Colonic mucosa (tissue), 4 donors: ENCODE results near the gene FMNL1. TPM values are rescaled to one million over a fixed set of nuclear protein-coding genes. Genes with fewer than 3 reads are reported as not detected.

Experiments
- DNase-seq: peaks from one replicate; pipeline ENCODE4 v3.0.0-alpha.2; 2020
- H3K27ac ChIP-seq: fragments of 200-600 bp; one replicate; pipeline ENCODE4 v1.8.0; 2021
- H3K27me3 ChIP-seq: fragments of 200-600 bp; one replicate; pipeline ENCODE4 v1.8.0; 2021
- H3K36me3 ChIP-seq: fragments of 200-600 bp; one replicate; pipeline ENCODE4 v1.8.0; 2021
- H3K4me1 ChIP-seq: fragments of 200-600 bp; one replicate; pipeline ENCODE4 v1.8.0; 2021; ENCODE audit warnings: mild to moderate bottlenecking
- H3K4me3 ChIP-seq: fragments of 200-600 bp; one replicate; pipeline ENCODE4 v1.8.0; 2021
- H3K9ac ChIP-seq, 2 donors: one replicate each; pipeline ENCODE4 v1.7.0; 2013; ENCODE audit warnings: control low read depth in 2 of 2, low read depth in 2 of 2, low read length in 2 of 2
- H3K9me3 ChIP-seq: fragments of 200-600 bp; one replicate; pipeline ENCODE4 v1.8.0; 2021
- intact Hi-C: fragments of 100-400 bp; cut with DNase I; formaldehyde crosslinking; loops from one replicate; pipeline ENCODE4 v1.14.1; 2022
- total RNA-seq, 2 donors: library from RNA; stranded (reverse); fragmentation: NEBNext Ultra II Directional in 1 of 2; extraction: Animal tissue kit (Norgen Biotek cat#: 25700) in 1 of 2; gene quantifications; one replicate each; pipeline ENCODE4 v1.2.1, GENCODE V29; 2021
- TF ChIP-seq, protein P1 (sequence below): fragments of 200-600 bp; IDR thresholded peaks from one replicate; pipeline ENCODE4 v1.8.0; 2022; ENCODE audit warnings: antibody characterized with exemption, mild to moderate bottlenecking
- donor health status: healthy.
- donor health status: DM: no; HTN: no; CAD: no.
- donor health status: DM: no; HTN: no; CAD: no.

Gene FMNL1
- total RNA-seq: 1 to 10 TPM; 6.8 to 8.4 TPM

DNA sequence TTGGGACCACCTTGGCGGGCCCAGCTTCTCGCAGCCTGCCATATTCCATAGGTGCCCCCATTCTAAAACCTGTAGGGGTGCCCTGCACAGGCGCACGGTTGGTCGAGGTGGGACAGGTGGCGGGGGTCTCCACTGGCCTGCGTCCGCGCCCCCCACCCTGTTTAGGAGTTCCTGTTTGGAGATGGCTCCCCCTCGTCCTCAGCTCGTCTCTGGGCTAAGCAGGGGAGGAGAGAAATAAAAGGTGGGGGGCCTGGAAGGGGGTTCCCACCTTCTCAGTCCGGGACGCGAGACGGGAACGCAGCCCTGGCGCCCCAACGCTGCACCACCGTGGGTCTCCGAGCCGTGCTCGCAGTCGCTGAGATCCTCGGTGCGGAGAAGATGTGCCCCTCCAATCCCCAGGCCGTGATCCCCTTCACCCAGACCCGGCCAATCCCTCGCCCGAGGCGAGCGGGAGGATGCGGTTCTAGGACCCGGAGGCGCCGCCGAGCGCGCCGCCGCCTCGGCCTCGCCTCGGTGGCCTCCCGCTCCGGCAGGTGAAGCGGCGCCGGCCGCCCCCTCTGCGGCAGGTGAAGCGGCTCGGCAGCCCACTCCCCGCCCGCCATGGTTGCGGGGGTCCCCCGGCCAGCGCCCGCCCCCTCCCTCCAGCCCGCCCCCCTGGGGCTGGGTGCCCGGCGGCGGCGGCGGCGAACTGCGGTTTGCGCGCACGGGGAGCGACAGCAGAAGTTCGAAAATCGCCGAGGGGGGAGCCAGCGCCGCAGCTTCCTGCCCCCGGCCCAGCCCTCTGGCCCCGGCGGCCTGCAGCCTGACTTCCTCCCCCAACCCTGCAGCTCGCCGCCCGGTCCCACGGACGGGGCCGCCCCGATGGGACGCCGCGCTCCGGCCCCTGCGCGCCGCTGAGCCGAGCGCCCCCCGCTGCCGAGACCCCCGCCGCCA, at the start of gene FMNL1:
FMNL1 (plus strand) TSS at position 805 of the 933 bp plus-strand sequence. CDS start 240 bp downstream, outside the sequence.
- Histone ChIP-seq H3K27me3 (peaks cover 18% of the 10 kb centered on the region), H3K27ac (peak within 1 kb of the TSS; percentile 84), H3K4me3 (peak within 1 kb of the TSS; percentile 42), H3K36me3 (no peaks in the 10 kb centered on the region), H3K4me1 (no peaks in the 10 kb centered on the region), H3K9ac (peak within 1 kb of the TSS; percentile 76), H3K9me3 (no peaks in the 10 kb centered on the region)
- DNase-seq: peak; percentile 47
- intact Hi-C loops: loop anchor here (2.0 kb wide), 1 partner anchor 163 kb away; no protein-coding TSS in a partner anchor
- TF ChIP-seq, protein P1, sequence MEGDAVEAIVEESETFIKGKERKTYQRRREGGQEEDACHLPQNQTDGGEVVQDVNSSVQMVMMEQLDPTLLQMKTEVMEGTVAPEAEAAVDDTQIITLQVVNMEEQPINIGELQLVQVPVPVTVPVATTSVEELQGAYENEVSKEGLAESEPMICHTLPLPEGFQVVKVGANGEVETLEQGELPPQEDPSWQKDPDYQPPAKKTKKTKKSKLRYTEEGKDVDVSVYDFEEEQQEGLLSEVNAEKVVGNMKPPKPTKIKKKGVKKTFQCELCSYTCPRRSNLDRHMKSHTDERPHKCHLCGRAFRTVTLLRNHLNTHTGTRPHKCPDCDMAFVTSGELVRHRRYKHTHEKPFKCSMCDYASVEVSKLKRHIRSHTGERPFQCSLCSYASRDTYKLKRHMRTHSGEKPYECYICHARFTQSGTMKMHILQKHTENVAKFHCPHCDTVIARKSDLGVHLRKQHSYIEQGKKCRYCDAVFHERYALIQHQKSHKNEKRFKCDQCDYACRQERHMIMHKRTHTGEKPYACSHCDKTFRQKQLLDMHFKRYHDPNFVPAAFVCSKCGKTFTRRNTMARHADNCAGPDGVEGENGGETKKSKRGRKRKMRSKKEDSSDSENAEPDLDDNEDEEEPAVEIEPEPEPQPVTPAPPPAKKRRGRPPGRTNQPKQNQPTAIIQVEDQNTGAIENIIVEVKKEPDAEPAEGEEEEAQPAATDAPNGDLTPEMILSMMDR: no peak

GRCh38 chr17:45172232-45172540, 49.5 kb upstream of the FMNL1 start:
- Histone ChIP-seq H3K27ac (peak overlapping the region; percentile 70), H3K4me3 (no peak overlapping the region), H3K27me3 (no peaks in the 10 kb centered on the region), H3K36me3 (no peaks in the 10 kb centered on the region), H3K4me1 (peaks cover 14% of the 10 kb centered on the region), H3K9me3 (no peaks in the 10 kb centered on the region), H3K9ac (peak overlapping the region; percentile 35 to 84)
- TF ChIP-seq, protein P1: no peak
- intact Hi-C loops: no loop called here
- DNase-seq: no peak

DNA sequence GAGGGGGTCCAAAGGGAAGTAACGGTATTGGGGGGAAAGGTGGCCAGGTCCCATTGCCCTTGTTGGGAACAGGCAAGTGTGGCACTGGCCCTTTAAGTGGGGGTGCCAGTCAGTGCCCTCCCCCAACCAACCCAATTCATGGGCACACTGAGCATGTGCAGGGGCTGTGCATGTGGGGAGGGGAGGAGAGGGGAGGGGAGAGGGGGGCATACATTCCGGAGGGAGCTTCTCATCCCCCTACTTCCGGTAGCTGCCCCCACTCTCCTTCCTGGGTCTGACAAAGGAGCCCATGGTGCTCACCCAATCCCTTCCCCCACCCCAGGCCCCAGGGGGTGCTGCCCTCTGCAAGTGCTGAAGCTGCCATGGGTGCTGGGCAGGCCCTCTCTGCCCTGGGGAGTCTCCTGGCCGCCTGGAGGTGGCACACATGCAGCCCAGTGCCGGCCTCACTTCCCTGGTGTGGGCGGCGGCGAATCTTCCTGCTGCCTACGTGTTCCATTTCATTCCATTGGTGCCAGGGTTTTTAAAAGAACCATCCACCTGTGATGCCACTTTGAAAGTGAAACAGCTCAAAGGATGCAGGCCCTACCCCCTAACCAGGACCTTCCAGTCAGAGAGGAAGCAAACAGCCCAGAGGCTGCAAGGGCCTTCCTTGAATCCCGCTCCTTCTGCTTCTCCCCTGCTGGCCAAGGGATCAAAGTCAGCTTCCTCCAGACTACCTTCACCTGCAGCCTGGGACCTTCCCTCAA, 49.0 kb upstream of the FMNL1 start:
- intact Hi-C loops: no loop called here
- TF ChIP-seq, protein P1: no peak
- H3K36me3 ChIP-seq: no peaks in the 10 kb centered on the region
- no peak overlapping the region for H3K4me3 ChIP-seq
- peak overlapping the region; percentile 70 for H3K27ac ChIP-seq
- H3K4me1 ChIP-seq: peaks cover 14% of the 10 kb centered on the region
- peak overlapping the region; percentile 63 to 84 for H3K9ac ChIP-seq
- peak; percentile 80 for DNase-seq
- H3K27me3 ChIP-seq: no peaks in the 10 kb centered on the region
- no peaks in the 10 kb centered on the region for H3K9me3 ChIP-seq

GRCh38 chr17:45175759-45176115, 45.9 kb upstream of the FMNL1 start:
- no peaks in the 10 kb centered on the region for H3K27me3 ChIP-seq
- H3K9ac ChIP-seq: peak overlapping the region in 1 of 2 donors; percentile 7
- no peak overlapping the region for H3K4me3 ChIP-seq
- H3K9me3 ChIP-seq: no peaks in the 10 kb centered on the region
- TF ChIP-seq, protein P1: no peak
- peaks cover 14% of the 10 kb centered on the region for H3K4me1 ChIP-seq
- H3K27ac ChIP-seq: no peak overlapping the region
- intact Hi-C loops: no loop called here
- DNase-seq: no peak
- H3K36me3 ChIP-seq: no peaks in the 10 kb centered on the region

GRCh38 chr17:45177563-45177962, 44.1 kb upstream of the FMNL1 start:
- Histone ChIP-seq H3K9me3 (no peaks in the 10 kb centered on the region), H3K9ac (no peak overlapping the region), H3K27ac (no peak overlapping the region), H3K4me1 (peaks cover 4% of the 10 kb centered on the region), H3K27me3 (no peaks in the 10 kb centered on the region), H3K4me3 (no peak overlapping the region), H3K36me3 (no peaks in the 10 kb centered on the region)
- no peak for DNase-seq
- intact Hi-C loops: no loop called here
- TF ChIP-seq, protein P1: no peak
